HG03342 (cell line): Measurements from ENCODE around the gene AP4S1.
"Not testable (repeated sequence)": the region's sequence is repeated elsewhere in the genome, so short reads cannot be mapped to it uniquely, and the experiment has no call there.

Experiments used
- ATAC-seq: cut with Tn5 transposase; IDR thresholded peaks from one replicate; pipeline ENCODE4 v1.9.1; 2021; ENCODE audit warnings: mild to moderate bottlenecking, moderate library complexity; ENCODE audit not compliant: unreplicated experiment

AP4S1 gene

GRCh38 chr14:31080484-31080883 lies 55.0 kb downstream of the AP4S1 start:
- ATAC-seq: no peak

DNA sequence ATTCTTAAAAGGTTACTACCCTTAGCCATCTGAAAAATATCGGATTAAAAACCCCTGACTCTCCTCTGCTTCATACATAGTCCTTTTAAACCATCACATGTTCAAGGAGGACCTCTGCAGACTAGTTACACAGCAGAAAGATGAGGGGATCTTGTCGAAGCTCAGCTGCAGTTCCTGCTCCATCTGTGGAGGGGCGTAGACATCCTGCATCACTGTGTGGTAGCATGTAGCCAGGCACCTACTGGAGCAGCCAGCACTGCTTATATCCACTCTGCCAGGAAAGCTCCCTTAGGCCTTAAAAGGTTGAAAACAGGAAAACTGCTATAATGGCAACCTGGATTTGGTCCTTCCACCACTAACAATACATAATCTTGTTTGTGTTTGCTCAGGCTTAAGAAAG lies 58.3 kb downstream of the AP4S1 start:
- no peak for ATAC-seq

DNA sequence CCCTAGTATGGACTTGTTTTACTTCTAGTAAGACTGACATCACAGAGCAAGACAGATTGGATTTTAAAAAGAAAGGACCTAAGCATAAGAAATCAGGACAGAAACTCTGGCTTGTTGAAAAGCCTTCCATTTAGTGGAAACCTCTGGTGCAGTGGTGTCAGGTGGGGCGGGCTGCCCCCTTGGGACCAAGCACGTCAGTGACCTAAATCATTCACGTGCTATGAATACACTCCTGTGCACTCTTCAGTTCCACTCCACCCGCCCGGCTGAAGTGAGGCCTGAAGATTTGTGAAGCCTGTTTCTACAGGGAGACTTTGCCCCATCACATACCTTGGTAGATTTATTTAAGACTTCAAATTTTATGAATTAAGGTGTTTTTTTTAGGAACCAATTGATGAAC lies 58.9 kb downstream of the AP4S1 start:
- peak; percentile 79 for ATAC-seq

DNA sequence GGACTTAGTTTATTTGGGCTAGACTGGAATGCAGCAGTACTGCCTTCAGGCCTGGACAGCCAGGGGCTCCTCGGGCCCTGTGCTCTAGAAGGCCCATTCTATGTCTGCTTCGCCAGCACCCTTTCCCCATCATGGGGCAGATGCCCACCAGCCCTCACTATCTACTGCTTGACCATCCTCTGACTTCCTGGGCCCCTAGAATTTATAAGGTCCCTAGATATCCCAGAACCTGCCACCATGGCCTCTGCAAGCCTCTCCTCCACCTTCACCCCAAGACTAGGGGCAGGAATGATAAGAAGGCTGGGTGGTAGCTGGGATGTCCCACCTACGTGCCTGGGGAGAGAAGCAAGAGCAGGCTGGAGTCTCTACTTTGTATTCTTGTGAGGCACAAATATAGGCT lies 59.6 kb downstream of the AP4S1 start:
- no peak for ATAC-seq

- ATAC-seq: not testable (repeated sequence)
Measured at GRCh38 chr14:31086466-31086865, 61.0 kb downstream of the AP4S1 start.

DNA sequence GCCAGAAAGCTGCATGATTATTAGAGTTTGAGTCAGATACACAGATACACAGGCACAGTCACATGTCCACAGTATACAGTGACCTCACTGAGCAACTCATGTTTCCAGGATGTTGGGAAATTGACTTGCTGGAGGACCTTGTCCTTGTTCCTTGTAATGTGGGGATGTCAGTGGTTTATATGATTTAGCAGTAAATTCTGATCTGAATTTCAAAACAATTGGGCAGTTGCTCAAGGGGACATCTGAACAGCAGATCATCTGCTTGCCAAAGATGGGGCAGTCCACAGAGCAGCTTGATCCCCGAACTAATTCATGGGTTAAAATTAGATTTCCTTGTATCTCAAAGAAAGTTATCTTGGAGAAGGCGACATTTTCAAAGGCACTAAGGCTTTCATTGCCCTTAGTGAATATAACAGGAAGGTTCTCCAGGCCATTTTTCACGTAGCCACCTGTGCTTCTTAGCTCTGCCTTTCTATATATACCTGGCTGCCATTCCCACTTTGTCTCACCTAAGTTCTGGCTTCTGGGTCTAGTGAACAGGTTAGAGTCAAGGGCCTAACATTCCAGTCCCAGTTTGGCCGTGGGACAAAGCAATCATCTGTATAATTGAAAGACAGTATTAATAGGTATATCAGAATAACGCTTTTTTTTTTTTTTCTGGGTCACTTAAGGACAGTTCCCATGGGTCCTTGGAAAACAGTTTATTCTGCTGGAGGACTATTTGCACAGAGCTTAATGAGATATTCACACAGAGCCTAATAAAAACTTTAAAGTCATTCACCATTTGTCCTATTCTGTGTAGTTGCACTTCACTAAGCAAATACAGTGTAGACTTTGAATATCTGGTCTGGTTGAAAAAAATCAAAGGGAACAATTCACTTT lies 65.7 kb downstream of the AP4S1 start:
- ATAC-seq: no peak

DNA sequence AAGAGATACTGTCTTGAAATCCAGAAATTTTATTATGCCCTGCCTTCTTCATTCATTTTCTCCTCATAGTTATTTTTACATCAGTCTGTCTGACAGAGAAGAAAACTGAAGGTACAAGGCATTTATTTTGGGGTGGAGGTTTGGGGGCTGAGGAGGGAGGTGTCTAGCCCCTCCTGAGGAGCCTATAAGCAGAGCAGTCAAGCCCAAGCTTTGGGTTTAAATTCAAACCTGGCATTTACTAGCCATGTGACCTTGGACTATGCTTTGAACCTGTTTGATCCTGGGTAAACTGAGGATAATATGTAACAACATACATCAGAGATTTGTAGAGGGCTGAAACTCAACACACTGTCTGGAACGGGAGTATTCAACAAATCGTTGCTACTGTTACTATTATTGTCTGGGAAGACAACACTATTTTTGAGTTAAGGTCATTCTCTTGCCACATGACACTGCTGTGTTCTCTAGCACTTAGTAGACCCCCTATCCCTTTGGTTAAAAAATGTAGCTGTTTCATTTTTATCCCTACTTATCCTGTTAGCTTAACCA lies 66.8 kb downstream of the AP4S1 start:
- ATAC-seq: no peak

GRCh38 chr14:31093884-31094839 lies 68.7 kb downstream of the AP4S1 start:
- not testable (repeated sequence) for ATAC-seq

DNA sequence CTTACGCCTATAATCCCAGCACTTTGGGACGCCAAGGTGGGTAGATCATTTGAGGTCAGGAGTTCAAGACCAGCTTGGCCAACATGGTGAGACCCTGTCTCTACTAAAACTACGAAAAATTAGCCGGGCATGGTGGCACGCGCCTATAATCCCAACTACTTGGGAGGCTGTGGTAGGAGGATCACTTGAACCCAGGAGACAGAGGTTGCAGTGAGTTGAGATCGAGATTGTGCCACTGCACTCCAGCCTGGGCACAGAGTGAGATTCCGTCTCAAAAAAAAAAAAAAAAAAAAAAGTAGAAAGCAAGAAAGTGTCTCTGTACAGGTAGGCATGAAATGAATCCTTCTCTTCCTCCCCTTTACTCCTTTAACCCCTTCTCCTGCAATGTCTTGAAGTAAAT lies 70.4 kb downstream of the AP4S1 start:
- not testable (repeated sequence) for ATAC-seq

DNA sequence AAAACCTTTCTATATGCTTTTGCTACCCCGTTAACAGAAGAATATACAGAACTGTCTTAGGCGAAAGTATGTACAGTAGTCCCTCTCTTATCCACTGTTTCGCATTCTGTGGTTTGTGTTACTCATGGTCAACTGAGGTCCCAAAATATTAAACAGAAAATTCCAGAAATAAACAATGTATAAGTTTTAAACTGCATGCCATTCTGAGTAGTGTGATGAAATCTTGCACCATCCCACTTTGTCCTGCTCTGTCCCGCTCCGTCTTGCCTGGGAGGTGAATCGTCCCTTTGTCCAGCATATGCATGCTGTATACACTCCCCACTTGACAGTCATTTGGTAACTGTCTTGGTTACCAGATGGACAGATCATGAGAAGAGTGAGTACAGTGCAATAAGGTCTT lies 70.8 kb downstream of the AP4S1 start:
- no peak for ATAC-seq

- ATAC-seq: no peak
Measured at GRCh38 chr14:31097081-31097480, 71.6 kb downstream of the AP4S1 start.

- ATAC-seq: no peak
Measured at GRCh38 chr14:31106768-31107167, 81.3 kb downstream of the AP4S1 start.

- no peak for ATAC-seq
Measured at GRCh38 chr14:31109257-31109656, 83.8 kb downstream of the AP4S1 start.

- no peak for ATAC-seq
Measured at GRCh38 chr14:31110872-31111271, 85.4 kb downstream of the AP4S1 start.

DNA sequence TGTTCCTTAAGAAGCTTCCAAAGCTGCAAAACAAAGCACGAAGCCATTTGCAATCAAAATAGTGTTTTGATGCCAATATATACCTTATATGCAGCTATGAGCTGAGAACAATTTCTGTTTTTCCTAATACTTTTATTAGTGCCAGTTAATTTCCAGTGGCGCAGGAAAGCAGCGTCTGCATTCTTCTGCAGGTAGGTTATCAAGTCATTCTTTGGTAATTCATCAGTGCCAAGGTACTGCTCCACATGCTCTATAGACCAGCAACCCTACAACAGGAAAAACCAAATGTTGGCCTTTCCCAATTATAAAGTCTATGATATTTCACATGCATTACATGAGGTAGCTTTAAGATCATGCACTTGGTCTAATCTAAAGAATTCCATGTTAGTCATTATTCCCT lies 88.3 kb downstream of the AP4S1 start:
- no peak for ATAC-seq

DNA sequence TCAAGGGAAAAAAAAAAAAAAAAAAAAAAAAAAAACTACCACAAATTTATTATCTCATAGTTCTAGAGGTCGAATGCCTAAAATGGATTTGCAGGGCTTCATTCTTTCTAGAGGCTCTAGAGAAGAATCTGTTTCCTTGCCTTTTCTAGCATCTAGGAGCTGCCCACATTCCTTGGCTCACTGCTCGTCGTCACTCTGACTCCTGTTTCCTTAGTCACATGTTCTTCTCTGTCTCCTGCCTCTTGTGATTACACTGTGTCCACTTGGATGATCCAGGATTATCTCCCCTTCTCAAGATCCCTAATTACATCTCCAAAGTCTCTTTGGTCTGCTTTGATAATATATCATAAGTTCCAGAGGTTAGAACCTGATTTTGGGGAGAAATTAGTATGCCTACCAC lies 93.4 kb downstream of the AP4S1 start:
- no peak for ATAC-seq

DNA sequence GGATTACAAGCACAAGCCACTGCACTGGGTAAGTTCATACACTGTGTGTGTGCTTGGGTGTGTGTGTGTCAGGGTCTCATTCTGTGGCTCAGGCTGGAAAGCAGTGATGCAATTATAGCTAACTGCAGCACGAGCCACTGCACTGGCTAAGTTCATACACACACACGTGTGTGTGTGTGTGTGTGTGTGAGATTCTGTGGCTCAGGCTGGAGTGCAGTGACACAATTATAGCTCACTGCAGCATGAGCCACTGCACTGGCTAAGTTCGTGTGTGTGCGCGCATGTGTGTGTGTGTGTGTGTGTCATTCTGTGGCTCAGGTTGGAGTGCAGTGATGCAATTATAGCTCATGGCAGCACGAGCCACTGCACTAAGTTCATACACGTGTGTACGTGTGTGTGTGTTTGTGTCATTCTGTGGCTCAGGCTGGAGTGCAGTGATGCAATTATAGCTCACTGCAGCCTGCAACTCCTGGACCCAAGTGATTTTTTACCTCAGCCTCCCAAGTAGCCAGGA lies 96.7 kb downstream of the AP4S1 start:
- no peak for ATAC-seq

GRCh38 chr14:31122921-31123320 lies 97.5 kb downstream of the AP4S1 start:
- ATAC-seq: no peak

DNA sequence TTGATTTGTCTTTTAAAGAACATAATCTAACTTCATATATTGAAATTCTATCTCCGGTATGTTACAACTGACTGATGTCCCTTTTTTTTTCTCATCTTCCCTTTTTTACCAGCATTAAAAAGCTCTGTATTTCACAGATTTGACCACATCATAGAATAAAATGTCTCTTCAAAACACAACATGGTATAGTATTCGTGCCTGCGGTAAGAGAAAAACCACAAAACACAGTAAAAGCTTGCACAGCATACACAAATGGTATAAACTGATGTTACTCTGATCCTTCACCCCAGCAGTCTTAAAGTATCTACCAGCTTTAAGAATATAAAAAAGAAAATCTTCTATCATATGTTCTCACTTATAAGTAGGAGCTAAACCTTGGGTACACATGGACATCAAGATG lies 98.7 kb downstream of the AP4S1 start:
- ATAC-seq: no peak

GRCh38 chr14:31125231-31125630 lies 99.8 kb downstream of the AP4S1 start:
- no peak for ATAC-seq

- no peak for ATAC-seq
Measured at GRCh38 chr14:31126680-31127079, 101.2 kb downstream of the AP4S1 start.
